ENCODE data around the gene TOMM20L. TPM values are rescaled to one million over a fixed set of nuclear protein-coding genes. Genes with fewer than 3 reads are reported as not detected.

Gene TOMM20L
- total RNA-seq, 4 donors from 2014 or later = 2.2 TPM; not detected in 3

DNA sequence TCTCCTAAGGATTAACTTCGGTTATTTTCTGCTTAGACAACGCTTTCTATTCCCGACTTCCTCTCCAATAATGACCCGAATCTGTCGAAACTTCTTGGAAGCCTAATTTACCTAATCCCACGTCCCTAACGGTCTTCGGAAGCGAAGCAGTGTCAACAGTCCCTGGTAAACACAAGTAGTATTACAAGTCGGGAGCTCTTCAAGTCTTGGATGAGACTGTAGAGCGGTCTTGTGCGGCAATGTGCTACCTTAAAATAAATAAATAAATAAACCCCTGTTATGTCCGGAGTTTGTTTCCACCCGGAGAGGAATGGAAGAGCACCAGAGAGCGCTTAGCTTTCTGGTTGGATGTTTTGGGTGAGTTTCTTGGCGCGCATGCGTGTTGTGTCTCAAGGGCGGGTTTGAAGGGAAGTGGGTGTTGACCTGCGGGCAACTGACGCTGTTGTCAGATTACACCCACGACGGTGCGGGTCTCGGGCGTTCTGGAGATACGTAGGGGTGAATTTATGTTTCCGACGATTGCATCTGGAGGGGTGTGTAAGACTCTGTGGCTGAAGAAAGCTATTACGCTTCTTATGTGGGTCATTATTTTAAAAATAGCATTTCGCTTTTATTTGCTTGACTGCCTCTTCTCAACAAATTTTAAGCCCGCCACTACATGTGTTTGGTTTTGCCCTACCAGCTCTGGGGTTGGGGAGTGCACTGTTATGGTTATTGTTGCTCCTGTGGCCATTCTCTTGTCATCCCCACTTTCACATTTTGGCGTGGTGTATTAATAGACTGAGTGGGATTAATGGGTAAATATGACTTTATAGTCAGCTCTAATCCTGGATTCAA lies 31.8 kb downstream of the TOMM20L start, which contains the start of the genes KIAA0586 and TIMM9:
TSS of gene KIAA0586 (plus strand) at position 439 of the 837 bp plus-strand sequence. CDS start 546 bp downstream, outside the sequence.
TSS of gene TIMM9 (minus strand) at position 251 of the 837 bp plus-strand sequence. CDS start 15,586 bp downstream, outside the sequence.
- DNase-seq (ENCODE audit: low spot score in 2 of 2) = peak; percentile 91 to 97
- 0% methylated on average over 33 of the region's 33 CpGs for WGBS, 2 donors
- peaks cover 0 to 33% (median 4%) of the 10 kb centered on the region in 3 donors for H3K36me3 ChIP-seq
- peak within 1 kb of the TSS; percentile 69 to 98 (median 80) for H3K4me3 ChIP-seq
- H3K9me3 ChIP-seq = no peaks in the 10 kb centered on the region
- no peaks in the 10 kb centered on the region for H3K27me3 ChIP-seq
- peak; percentile 58 to 93 for TF ChIP-seq EP300 (IDR thresholded peaks at IDR 0.05)
- peak; percentile 48 to 72 for TF ChIP-seq POLR2A (IDR thresholded peaks at IDR 0.05)
- TF ChIP-seq, protein P1, sequence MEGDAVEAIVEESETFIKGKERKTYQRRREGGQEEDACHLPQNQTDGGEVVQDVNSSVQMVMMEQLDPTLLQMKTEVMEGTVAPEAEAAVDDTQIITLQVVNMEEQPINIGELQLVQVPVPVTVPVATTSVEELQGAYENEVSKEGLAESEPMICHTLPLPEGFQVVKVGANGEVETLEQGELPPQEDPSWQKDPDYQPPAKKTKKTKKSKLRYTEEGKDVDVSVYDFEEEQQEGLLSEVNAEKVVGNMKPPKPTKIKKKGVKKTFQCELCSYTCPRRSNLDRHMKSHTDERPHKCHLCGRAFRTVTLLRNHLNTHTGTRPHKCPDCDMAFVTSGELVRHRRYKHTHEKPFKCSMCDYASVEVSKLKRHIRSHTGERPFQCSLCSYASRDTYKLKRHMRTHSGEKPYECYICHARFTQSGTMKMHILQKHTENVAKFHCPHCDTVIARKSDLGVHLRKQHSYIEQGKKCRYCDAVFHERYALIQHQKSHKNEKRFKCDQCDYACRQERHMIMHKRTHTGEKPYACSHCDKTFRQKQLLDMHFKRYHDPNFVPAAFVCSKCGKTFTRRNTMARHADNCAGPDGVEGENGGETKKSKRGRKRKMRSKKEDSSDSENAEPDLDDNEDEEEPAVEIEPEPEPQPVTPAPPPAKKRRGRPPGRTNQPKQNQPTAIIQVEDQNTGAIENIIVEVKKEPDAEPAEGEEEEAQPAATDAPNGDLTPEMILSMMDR (IDR thresholded peaks at IDR 0.05) = peak in 2 of 5 experiments; percentile 12 to 38
- H3K27ac ChIP-seq = peak within 1 kb of the TSS; percentile 89 to 96 (median 94)
- peaks cover 0 to 39% (median 12%) of the 10 kb centered on the region in 4 donors for H3K4me1 ChIP-seq

DNA sequence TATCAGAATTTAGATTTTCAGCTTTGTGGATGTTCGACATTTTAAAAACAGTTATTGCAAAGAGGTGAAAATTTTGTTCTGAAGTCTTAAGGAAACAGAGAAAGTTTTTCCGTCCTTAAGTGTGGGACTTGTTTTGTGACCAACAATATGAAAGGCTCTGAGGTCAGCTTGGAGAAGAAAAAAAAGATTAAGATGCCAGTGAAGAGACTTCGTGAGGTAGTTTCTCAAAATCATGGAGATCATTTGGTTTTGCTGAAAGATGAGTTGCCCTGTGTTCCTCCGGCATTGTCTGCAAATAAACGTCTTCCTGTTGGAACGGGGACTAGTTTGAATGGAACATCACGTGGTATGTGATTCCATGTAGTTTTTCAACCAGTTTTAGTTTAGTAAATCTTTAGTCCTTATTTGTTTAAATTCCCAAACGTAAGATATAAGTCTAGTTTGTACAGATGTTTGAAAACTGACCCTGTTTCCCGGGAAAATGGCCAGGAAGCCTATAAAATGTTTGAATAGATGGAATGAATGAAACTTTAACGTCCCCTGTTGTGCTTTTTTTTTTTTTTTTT lies 32.5 kb downstream of the TOMM20L start:
- DNase-seq (ENCODE audit: low spot score in 2 of 2) = peak in 1 of 2 donors; percentile 5
- no peak for TF ChIP-seq EP300 (IDR thresholded peaks at IDR 0.05)
- TF ChIP-seq, protein P1 (IDR thresholded peaks at IDR 0.05) = no peak
- no peak for TF ChIP-seq POLR2A (IDR thresholded peaks at IDR 0.05)
- Histone ChIP-seq H3K27ac (peak overlapping the region; percentile 89 to 96 (median 94)), H3K9me3 (no peaks in the 10 kb centered on the region), H3K4me1 (peaks cover 0 to 39% (median 12%) of the 10 kb centered on the region in 4 donors), H3K36me3 (peaks cover 0 to 33% (median 5%) of the 10 kb centered on the region in 3 donors), H3K4me3 (peak overlapping the region; percentile 69 to 98 (median 80)), H3K27me3 (no peaks in the 10 kb centered on the region)
- 0 to 1% methylated on average over 10 of the region's 10 CpGs for WGBS, 2 donors

DNA sequence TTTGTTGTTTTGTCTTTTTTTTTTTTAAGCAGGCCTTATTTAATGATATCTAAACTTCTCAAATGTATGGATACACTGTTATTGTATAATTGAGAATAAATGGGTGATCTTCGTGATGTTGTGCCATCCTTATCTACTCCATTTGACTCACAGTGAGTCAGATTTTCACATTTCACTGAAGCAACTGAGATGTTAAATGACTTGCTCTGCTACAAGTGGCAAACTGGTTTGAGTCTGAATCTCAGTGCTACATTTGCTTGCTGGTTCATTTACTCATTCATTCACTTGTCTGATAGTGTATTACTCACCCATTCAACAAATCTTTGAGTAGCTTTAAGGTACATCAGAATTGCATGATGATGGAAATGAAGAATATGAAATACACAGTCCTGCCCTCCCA lies 34.4 kb downstream of the TOMM20L start:
- Histone ChIP-seq H3K9me3 (no peaks in the 10 kb centered on the region), H3K27ac (no peak overlapping the region), H3K27me3 (no peaks in the 10 kb centered on the region), H3K4me1 (peaks cover 0 to 36% (median 12%) of the 10 kb centered on the region in 4 donors), H3K36me3 (peaks cover 0 to 40% (median 5%) of the 10 kb centered on the region in 3 donors), H3K4me3 (no peak overlapping the region)
- TF ChIP-seq, protein P1 (IDR thresholded peaks at IDR 0.05) = no peak
- TF ChIP-seq POLR2A (IDR thresholded peaks at IDR 0.05) = no peak
- TF ChIP-seq EP300 (IDR thresholded peaks at IDR 0.05) = no peak
- WGBS, 2 donors = 85 to 86% methylated on average over 1 of the region's 1 CpG
- no peak for DNase-seq (ENCODE audit: low spot score in 2 of 2)

DNA sequence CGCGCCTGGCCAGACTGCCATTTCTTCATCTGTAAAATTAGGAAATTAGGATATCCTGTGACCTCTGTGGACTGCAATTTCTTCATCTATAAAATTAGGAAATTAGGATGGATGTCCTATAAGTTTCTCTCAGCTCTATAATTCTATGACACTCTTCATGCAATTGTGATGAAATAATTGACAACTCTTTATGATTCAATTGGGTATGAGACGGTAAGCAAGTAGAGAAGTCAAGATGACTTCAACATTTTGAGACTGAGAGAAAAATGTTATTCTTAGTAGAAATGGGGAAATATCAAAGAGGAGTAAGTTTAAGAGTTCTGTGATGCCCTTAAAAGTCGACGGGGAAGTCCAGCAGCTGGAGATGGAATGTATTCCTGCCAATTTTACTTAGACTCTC lies 43.7 kb downstream of the TOMM20L start:
- no peak overlapping the region for H3K4me3 ChIP-seq
- 77 to 86% methylated on average over 5 of the region's 5 CpGs for WGBS, 2 donors
- no peaks in the 10 kb centered on the region for H3K27me3 ChIP-seq
- H3K4me1 ChIP-seq = no peaks in the 10 kb centered on the region
- no peak for DNase-seq (ENCODE audit: low spot score in 2 of 2)
- H3K9me3 ChIP-seq = no peaks in the 10 kb centered on the region
- H3K36me3 ChIP-seq = peaks cover 0 to 91% (median 0%) of the 10 kb centered on the region in 3 donors
- TF ChIP-seq EP300 (IDR thresholded peaks at IDR 0.05) = no peak
- TF ChIP-seq, protein P1 (IDR thresholded peaks at IDR 0.05) = no peak
- TF ChIP-seq POLR2A (IDR thresholded peaks at IDR 0.05) = no peak
- no peak overlapping the region for H3K27ac ChIP-seq
